HG03060 (cell line): ENCODE data around the gene SBDS.

Experiments
- ATAC-seq: cut with Tn5 transposase; IDR thresholded peaks from one replicate; pipeline ENCODE4 v1.9.1; 2021; ENCODE audit warnings: low read depth, moderate number of reproducible peaks; ENCODE audit not compliant: unreplicated experiment

The SBDS gene

GRCh38 chr7:66948480-66949109 is 46.8 kb downstream of the SBDS start:
- ATAC-seq: no peak

- no peak for ATAC-seq
Observed at GRCh38 chr7:66946545-66946944, 48.8 kb downstream of the SBDS start.

GRCh38 chr7:66939325-66939724 is 56.1 kb downstream of the SBDS start:
- no peak for ATAC-seq

GRCh38 chr7:66937940-66938339 is 57.4 kb downstream of the SBDS start:
- ATAC-seq: no peak
